GM18508 (cell line): ENCODE measurements around the gene LUM.

Source experiments
- ATAC-seq: cut with Tn5 transposase; IDR thresholded peaks from one replicate; pipeline ENCODE4 v1.9.1; 2021; ENCODE audit warnings: moderate number of reproducible peaks; ENCODE audit not compliant: insufficient read depth, unreplicated experiment

LUM gene

GRCh38 chr12:91111366-91112325 lies at the start of gene LUM:
TSS of gene LUM (minus strand) at chr12:91111494. CDS start at chr12:91108979, 2,515 bp downstream.
- ATAC-seq: no peak

- no peak for ATAC-seq
Measured at GRCh38 chr12:91161009-91161408, 49.7 kb upstream of the LUM start.

DNA sequence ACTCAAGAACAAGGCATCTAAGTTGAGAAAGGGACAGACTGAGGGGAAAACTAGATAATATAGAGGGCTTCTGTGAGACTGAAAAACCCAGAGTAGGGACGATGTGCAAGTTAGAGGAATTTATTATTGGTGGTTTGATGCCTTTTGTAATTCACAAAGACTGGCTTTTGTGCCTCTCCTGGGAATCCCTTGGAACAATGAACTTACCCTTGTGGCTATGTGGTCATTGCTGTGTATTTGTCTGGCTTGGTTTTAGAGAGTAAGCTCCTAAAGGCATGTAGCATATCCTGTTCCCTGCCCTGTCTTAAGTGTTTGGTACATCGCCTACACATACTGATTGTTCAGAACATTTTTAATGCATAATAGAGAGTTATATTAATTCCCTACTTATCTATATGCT lies 44.7 kb upstream of the LUM start:
- ATAC-seq: no peak

DNA sequence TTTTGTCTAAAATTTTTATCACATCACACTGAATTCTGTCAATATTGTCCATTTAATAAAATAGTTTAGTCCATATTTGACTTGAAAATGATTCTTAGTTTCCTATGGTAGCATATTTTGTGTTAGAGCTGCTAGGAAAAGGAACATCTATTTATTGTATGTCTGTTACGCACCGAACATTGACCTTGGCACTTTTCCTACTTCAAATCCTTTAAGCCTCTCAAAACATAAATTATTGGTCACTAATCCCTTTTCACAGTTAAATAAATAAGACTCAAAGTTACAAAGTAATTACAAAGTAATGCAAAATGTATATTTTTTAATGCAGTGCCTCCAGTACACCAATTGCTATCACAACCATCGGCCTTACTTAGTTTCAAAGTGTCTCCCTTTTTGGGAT lies 42.8 kb upstream of the LUM start:
- no peak for ATAC-seq

GRCh38 chr12:91144053-91144452 lies 32.8 kb upstream of the LUM start:
- no peak for ATAC-seq

DNA sequence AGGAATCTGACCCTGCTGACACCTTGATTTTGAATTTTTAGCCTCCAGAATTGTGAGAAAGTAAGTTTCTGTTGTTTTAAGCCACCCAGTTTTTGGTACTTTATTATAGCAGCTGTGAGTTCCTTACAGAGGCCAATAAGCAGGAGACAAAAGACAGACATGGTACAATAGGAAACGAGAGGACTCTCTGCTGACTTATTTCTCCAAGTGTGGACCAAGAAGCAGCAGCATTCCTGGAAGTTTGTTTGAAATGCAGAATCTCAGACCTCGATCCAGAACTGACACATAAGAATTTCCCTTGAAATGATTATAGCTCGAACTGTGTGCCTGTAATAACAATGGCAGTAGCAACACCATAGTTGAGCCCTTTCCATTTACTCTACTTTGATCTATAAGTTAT lies 31.9 kb upstream of the LUM start:
- ATAC-seq: no peak

DNA sequence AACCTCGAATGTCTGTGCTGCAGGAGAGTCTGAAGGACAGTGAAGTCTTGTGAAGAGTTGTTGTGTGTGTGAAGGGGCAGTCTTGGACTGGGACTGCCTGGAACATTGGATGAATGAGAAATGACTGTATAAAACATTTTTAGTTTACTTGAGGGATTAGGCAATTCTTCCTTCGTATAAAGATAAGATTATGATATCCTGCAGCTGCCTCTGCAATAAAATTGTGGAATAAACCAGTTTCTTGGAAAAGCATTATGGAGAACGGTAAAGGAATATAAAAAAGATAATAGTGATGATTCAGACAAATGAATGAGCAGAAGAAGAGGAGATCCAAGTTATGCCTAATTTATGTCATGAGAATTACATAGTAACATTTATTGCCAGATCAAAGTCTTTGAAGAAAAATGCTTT lies 30.9 kb upstream of the LUM start:
- ATAC-seq: no peak

- ATAC-seq: no peak
Measured at GRCh38 chr12:91140026-91140931, 29.0 kb upstream of the LUM start.

DNA sequence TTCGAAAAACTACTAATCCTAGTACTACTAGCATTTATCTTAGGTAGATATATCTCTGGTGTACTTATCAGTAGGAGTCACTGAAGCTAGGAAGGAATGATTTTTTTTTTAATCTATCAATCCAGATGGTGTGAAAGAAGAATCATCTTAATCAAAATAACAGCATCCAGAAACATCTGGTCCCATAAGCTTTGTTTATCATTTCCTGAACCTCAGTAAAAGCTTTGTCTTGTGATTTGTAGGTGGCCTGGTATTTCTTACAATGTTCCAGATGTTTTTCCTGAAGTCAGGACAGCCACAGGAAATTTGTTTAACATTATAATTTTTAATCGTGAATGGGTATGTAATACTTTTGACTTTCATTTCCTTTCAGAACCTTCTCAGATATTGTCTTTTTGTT lies 28.0 kb upstream of the LUM start:
- no peak for ATAC-seq

DNA sequence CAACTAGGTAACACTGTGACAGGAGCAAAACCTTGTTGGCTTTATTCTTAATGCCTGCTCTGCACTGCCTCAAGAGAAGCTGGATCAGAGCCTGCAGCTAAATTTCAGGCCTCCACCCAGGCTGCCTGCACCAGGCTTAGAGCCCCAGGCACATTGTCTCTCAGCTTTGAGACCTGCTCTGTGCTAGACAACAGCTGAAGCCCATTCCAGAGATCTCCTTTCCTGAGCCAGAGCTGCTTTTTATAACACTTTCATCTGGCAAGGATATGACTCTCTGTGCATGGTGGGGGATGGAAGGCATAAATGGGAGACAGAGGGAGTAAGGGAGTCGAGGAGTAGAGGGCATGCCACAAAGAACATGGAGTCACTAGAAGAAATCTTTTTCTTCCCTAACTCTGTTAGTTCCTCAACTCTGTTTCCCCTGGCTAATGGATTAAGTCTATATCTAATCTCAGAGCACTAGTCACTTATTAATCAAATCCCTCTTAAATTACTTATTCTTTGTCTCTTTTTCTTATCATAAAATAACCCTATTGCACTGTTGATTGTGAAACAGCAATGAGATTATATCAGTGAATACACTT lies 27.1 kb upstream of the LUM start:
- no peak for ATAC-seq

- ATAC-seq: no peak
Measured at GRCh38 chr12:91133871-91134270, 22.6 kb upstream of the LUM start.

GRCh38 chr12:91129662-91130362 lies 18.5 kb upstream of the LUM start:
- ATAC-seq: no peak

GRCh38 chr12:91127751-91128150 lies 16.5 kb upstream of the LUM start:
- ATAC-seq: no peak

DNA sequence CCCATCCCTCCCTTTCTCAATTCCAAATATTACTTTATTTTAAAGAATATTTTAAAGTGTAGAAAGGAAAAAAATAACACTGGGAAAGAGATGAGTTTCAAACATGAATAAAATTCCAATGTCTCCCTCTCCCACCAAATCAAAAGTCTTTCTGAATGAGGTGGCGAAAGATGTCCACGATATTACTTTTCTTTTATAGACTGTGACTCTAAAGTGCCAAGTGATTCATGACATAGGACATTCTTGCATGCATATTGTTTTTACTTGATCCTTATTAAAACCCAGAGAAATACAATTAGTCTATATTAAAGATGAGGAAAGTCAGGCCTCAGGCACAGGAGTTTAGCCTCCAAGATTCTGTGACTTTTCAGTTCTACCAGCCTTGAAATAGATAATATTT lies 16.0 kb upstream of the LUM start:
- ATAC-seq: no peak

DNA sequence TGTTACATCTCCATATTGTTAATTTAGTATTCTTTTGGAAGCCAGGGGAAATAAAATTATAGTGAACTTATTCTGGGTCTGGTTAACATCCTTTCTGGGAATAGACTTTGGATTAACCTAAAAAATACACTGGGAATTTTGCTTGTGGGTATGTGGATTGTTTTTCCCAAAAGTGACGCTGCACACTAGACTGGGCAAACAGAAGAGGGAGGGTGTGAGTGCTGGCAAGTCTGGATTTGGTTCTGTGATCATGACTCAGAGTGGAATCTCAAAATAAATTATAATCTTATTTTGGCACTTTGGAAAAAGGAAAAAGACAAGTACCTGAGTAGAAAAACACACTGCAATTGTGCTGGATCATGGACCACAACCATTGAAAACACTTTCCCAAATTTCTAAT lies 15.2 kb upstream of the LUM start:
- no peak for ATAC-seq

- no peak for ATAC-seq
Measured at GRCh38 chr12:91123236-91123916, 12.1 kb upstream of the LUM start.

GRCh38 chr12:91120781-91121180 lies 9.5 kb upstream of the LUM start:
- ATAC-seq: no peak

DNA sequence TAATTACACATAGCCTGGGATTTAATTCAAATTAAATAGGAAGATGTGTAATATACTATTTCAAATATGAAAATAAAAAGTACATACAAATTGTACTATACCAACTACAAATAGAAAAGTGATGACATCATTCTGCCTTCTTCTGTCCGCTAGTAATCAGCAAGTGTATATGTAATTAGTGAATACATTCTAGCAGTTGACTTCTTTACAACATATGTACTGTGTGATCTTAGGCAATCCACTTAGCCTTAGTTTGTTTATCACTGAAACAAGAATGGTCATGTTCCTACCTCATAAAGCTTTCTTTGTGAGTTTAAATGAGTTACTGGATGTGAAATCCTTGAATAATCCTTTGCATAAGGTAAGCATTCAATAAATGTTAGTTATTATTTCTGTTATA lies 7.8 kb upstream of the LUM start:
- ATAC-seq: no peak

GRCh38 chr12:91113621-91114020 lies 2.3 kb upstream of the LUM start:
- no peak for ATAC-seq
